HG03342 (cell line): ENCODE data around the gene PTPRN2.
"Not testable (repeated sequence)": the region's sequence is repeated elsewhere in the genome, so short reads cannot be mapped to it uniquely, and the experiment has no call there.

ENCODE experiments used
- ATAC-seq: cut with Tn5 transposase; IDR thresholded peaks from one replicate; pipeline ENCODE4 v1.9.1; 2021; ENCODE audit warnings: mild to moderate bottlenecking, moderate library complexity; ENCODE audit not compliant: unreplicated experiment

The PTPRN2 gene

GRCh38 chr7:157996359-157997079 is 591.1 kb downstream of the PTPRN2 start:
- ATAC-seq: no peak

- no peak for ATAC-seq
Observed at GRCh38 chr7:157995815-157996214, 591.8 kb downstream of the PTPRN2 start.

- no peak for ATAC-seq
Observed at GRCh38 chr7:157994319-157994718, 593.3 kb downstream of the PTPRN2 start.

GRCh38 chr7:157993406-157994105 is 594.1 kb downstream of the PTPRN2 start:
- no peak for ATAC-seq

GRCh38 chr7:157992511-157993160 is 595.0 kb downstream of the PTPRN2 start:
- ATAC-seq: no peak

- no peak for ATAC-seq
Observed at GRCh38 chr7:157991761-157992160, 595.9 kb downstream of the PTPRN2 start.

- ATAC-seq: no peak
Observed at GRCh38 chr7:157991351-157991750, 596.3 kb downstream of the PTPRN2 start.

GRCh38 chr7:157990881-157991250 is 596.8 kb downstream of the PTPRN2 start:
- ATAC-seq: no peak

GRCh38 chr7:157990226-157990880 is 597.3 kb downstream of the PTPRN2 start:
- no peak for ATAC-seq

GRCh38 chr7:157989589-157989988 is 598.0 kb downstream of the PTPRN2 start:
- no peak for ATAC-seq

- ATAC-seq: no peak
Observed at GRCh38 chr7:157987906-157988305, 599.7 kb downstream of the PTPRN2 start.

GRCh38 chr7:157986051-157986450 is 601.6 kb downstream of the PTPRN2 start:
- ATAC-seq: no peak

GRCh38 chr7:157985636-157986035 is 602.0 kb downstream of the PTPRN2 start:
- ATAC-seq: no peak

- no peak for ATAC-seq
Observed at GRCh38 chr7:157984423-157985163, 603.0 kb downstream of the PTPRN2 start.

GRCh38 chr7:157983502-157984422 is 603.9 kb downstream of the PTPRN2 start:
- ATAC-seq: no peak

- ATAC-seq: no peak
Observed at GRCh38 chr7:157981778-157982177, 605.8 kb downstream of the PTPRN2 start.

GRCh38 chr7:157980774-157981173 is 606.8 kb downstream of the PTPRN2 start:
- ATAC-seq: no peak

- ATAC-seq: not testable (repeated sequence)
Observed at GRCh38 chr7:157980341-157980731, 607.3 kb downstream of the PTPRN2 start.

- ATAC-seq: no peak
Observed at GRCh38 chr7:157979636-157980340, 607.8 kb downstream of the PTPRN2 start.
